Stimulated activated naive CD8-positive, alpha-beta T cell treated with anti-CD3 and anti-CD28 coated beads, Interleukin-15, Interleukin-2, amounts not matched to agents 100 ng/mL and 50 ng/mL, for 24 hours (primary cell): ENCODE measurements around the gene TECTB.

ENCODE experiments used
- H3K27ac Mint-ChIP-seq: one replicate; pipeline ENCODE4 v1.8.0; 2021; ENCODE audit warnings: mild to moderate bottlenecking, mixed read lengths
- H3K27me3 Mint-ChIP-seq: one replicate; pipeline ENCODE4 v1.8.0; 2021; ENCODE audit warnings: mixed read lengths
- H3K36me3 Mint-ChIP-seq: one replicate; pipeline ENCODE4 v1.8.0; 2021; ENCODE audit warnings: low read depth, mixed read lengths
- H3K4me1 Mint-ChIP-seq: one replicate; pipeline ENCODE4 v1.8.0; 2021; ENCODE audit warnings: low read depth, mixed read lengths
- H3K4me3 Mint-ChIP-seq: one replicate; pipeline ENCODE4 v1.8.0; 2021; ENCODE audit warnings: mild to moderate bottlenecking, mixed read lengths
- H3K9me3 Mint-ChIP-seq: one replicate; pipeline ENCODE4 v1.8.0; 2021; ENCODE audit warnings: mixed read lengths

Gene TECTB

GRCh38 chr10:112338957-112339356 lies 55.8 kb downstream of the TECTB start:
- Mint-ChIP-seq H3K4me1 (peaks cover 3% of the 10 kb centered on the region), H3K27me3 (peaks cover 4% of the 10 kb centered on the region), H3K4me3 (no peak overlapping the region), H3K9me3 (no peaks in the 10 kb centered on the region), H3K36me3 (no peaks in the 10 kb centered on the region), H3K27ac (no peak overlapping the region)

- no peaks in the 10 kb centered on the region for H3K9me3 Mint-ChIP-seq
- no peak overlapping the region for H3K4me3 Mint-ChIP-seq
- peaks cover 4% of the 10 kb centered on the region for H3K27me3 Mint-ChIP-seq
- no peak overlapping the region for H3K27ac Mint-ChIP-seq
- peaks cover 3% of the 10 kb centered on the region for H3K4me1 Mint-ChIP-seq
- H3K36me3 Mint-ChIP-seq, result no peaks in the 10 kb centered on the region
Observed at GRCh38 chr10:112340601-112341000, 57.4 kb downstream of the TECTB start.

GRCh38 chr10:112343056-112343806 lies 60.0 kb downstream of the TECTB start:
- no peaks in the 10 kb centered on the region for H3K36me3 Mint-ChIP-seq
- no peaks in the 10 kb centered on the region for H3K4me1 Mint-ChIP-seq
- no peak overlapping the region for H3K4me3 Mint-ChIP-seq

GRCh38 chr10:112344261-112344660 lies 61.1 kb downstream of the TECTB start:
- no peak overlapping the region for H3K4me3 Mint-ChIP-seq

More at GRCh38 chr10:112343056-112343806, 60.0 kb downstream of the TECTB start:
- Mint-ChIP-seq H3K9me3 (no peaks in the 10 kb centered on the region), H3K27ac (no peak overlapping the region), H3K27me3 (no peaks in the 10 kb centered on the region)

GRCh38 chr10:112345202-112345601 lies 62.0 kb downstream of the TECTB start:
- no peaks in the 10 kb centered on the region for H3K9me3 Mint-ChIP-seq
- no peak overlapping the region for H3K27ac Mint-ChIP-seq
- no peaks in the 10 kb centered on the region for H3K36me3 Mint-ChIP-seq
- no peak overlapping the region for H3K4me3 Mint-ChIP-seq
- H3K4me1 Mint-ChIP-seq, result no peaks in the 10 kb centered on the region
- no peaks in the 10 kb centered on the region for H3K27me3 Mint-ChIP-seq

More at GRCh38 chr10:112344261-112344660, 61.1 kb downstream of the TECTB start:
- Mint-ChIP-seq H3K36me3 (no peaks in the 10 kb centered on the region), H3K9me3 (no peaks in the 10 kb centered on the region), H3K27me3 (no peaks in the 10 kb centered on the region), H3K4me1 (no peaks in the 10 kb centered on the region), H3K27ac (no peak overlapping the region)

GRCh38 chr10:112345743-112346142 lies 62.5 kb downstream of the TECTB start:
- Mint-ChIP-seq H3K4me3 (no peak overlapping the region), H3K9me3 (no peaks in the 10 kb centered on the region), H3K36me3 (no peaks in the 10 kb centered on the region), H3K4me1 (no peaks in the 10 kb centered on the region), H3K27me3 (no peaks in the 10 kb centered on the region), H3K27ac (no peak overlapping the region)

GRCh38 chr10:112346774-112347173 lies 63.6 kb downstream of the TECTB start:
- Mint-ChIP-seq H3K27ac (no peak overlapping the region), H3K36me3 (no peaks in the 10 kb centered on the region), H3K27me3 (no peaks in the 10 kb centered on the region), H3K9me3 (no peaks in the 10 kb centered on the region), H3K4me1 (no peaks in the 10 kb centered on the region), H3K4me3 (no peak overlapping the region)

GRCh38 chr10:112347709-112348671 lies 64.8 kb downstream of the TECTB start:
- Mint-ChIP-seq H3K27ac (no peak overlapping the region), H3K9me3 (no peaks in the 10 kb centered on the region), H3K36me3 (no peaks in the 10 kb centered on the region), H3K4me3 (no peak overlapping the region), H3K27me3 (no peaks in the 10 kb centered on the region), H3K4me1 (no peaks in the 10 kb centered on the region)

- Mint-ChIP-seq H3K4me1 (no peaks in the 10 kb centered on the region), H3K9me3 (no peaks in the 10 kb centered on the region), H3K4me3 (no peak overlapping the region), H3K27me3 (no peaks in the 10 kb centered on the region), H3K27ac (no peak overlapping the region), H3K36me3 (no peaks in the 10 kb centered on the region)
Observed at GRCh38 chr10:112348759-112349158, 65.6 kb downstream of the TECTB start.

- H3K27ac Mint-ChIP-seq, result no peak overlapping the region
- H3K4me1 Mint-ChIP-seq, result no peaks in the 10 kb centered on the region
- H3K27me3 Mint-ChIP-seq, result no peaks in the 10 kb centered on the region
- no peaks in the 10 kb centered on the region for H3K36me3 Mint-ChIP-seq
- H3K9me3 Mint-ChIP-seq, result no peaks in the 10 kb centered on the region
- no peak overlapping the region for H3K4me3 Mint-ChIP-seq
Observed at GRCh38 chr10:112349521-112350085, 66.4 kb downstream of the TECTB start.

- no peak overlapping the region for H3K27ac Mint-ChIP-seq
- no peaks in the 10 kb centered on the region for H3K27me3 Mint-ChIP-seq
- H3K36me3 Mint-ChIP-seq, result no peaks in the 10 kb centered on the region
- no peaks in the 10 kb centered on the region for H3K9me3 Mint-ChIP-seq
- H3K4me3 Mint-ChIP-seq, result no peak overlapping the region
- no peaks in the 10 kb centered on the region for H3K4me1 Mint-ChIP-seq
Observed at GRCh38 chr10:112351146-112351545, 67.9 kb downstream of the TECTB start.

GRCh38 chr10:112352044-112352443 lies 68.8 kb downstream of the TECTB start:
- Mint-ChIP-seq H3K4me3 (no peak overlapping the region), H3K4me1 (no peaks in the 10 kb centered on the region), H3K27ac (no peak overlapping the region), H3K36me3 (no peaks in the 10 kb centered on the region), H3K9me3 (no peaks in the 10 kb centered on the region), H3K27me3 (no peaks in the 10 kb centered on the region)

GRCh38 chr10:112353046-112353445 lies 69.8 kb downstream of the TECTB start:
- Mint-ChIP-seq H3K27me3 (no peaks in the 10 kb centered on the region), H3K4me1 (no peaks in the 10 kb centered on the region), H3K27ac (no peak overlapping the region), H3K9me3 (no peaks in the 10 kb centered on the region), H3K36me3 (no peaks in the 10 kb centered on the region), H3K4me3 (no peak overlapping the region)
